Left lobe of liver (tissue), 2 donors: Measurements from ENCODE around the gene METTL15. TPM values are rescaled to one million over a fixed set of nuclear protein-coding genes. Genes with fewer than 3 reads are reported as not detected.
A peak's percentile ranks its signal among the peaks of the same experiment; 100 is the strongest.
"Not testable (repeated sequence)": the region's sequence is repeated elsewhere in the genome, so short reads cannot be mapped to it uniquely, and the experiment has no call there.

Source experiments
- ATAC-seq: fragments of 200-7000 bp; cut with Tn5 transposase; one replicate; pipeline ENCODE4 v1.9.1; 2020; ENCODE audit warnings: mild to moderate bottlenecking, moderate library complexity
- DNase-seq: peaks from one replicate; pipeline ENCODE4 v3.0.0-alpha.2; 2020; ENCODE audit warnings: low spot score
- total RNA-seq: library from RNA; stranded (reverse); gene quantifications from one replicate; pipeline ENCODE4 v1.2.1, GENCODE V29; 2021
- donor health status: DM: no; HTN: no; CAD: no; lungs with moderate emphysema.
- donor health status: DM: no; HTN: yes; CAD: no.

The METTL15 gene
- total RNA-seq, 1 donor from 2014 or later = 6.8 TPM

DNA sequence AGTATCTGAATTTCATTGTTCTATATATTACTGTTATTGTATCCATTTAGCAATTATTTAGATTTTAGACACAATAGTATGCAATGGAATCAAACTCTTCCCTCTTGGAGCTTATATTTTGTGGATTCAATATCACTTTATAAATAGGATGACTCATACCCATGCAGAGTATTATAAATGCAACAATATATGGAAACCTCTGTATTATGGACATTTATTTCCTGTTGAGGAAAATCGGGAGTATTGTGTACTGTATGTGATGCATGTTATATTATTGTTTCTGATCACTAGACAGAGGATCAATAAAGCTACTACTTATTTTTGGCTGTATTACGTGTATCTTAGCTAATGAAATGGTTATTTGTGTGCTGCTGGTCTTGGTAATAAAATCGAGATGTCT is 770 bp downstream of the METTL15 start:
- no peak for DNase-seq
- ATAC-seq = no peak

GRCh38 chr11:28110108-28110820 is 2.1 kb downstream of the METTL15 start:
- ATAC-seq (peak; percentile 75), DNase-seq (peak; percentile 73)

DNA sequence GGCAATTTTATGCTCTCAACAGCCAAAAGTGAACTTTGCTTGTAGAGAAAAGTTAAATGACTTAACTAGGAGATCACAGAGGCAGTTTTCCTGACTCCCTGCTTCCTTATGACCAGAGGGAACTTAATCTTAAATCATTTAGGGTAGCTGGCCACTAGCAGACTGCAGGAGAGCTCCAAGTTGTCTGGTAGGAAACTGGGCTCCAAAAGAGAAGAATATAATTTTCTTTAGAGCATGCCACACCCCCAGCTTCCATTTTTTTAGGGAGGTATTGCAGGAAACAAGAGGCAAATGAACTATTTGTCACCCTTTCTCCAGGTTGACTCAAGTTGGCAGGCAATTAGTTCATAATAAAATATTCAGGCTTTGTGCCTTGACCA is 2.6 kb downstream of the METTL15 start:
- DNase-seq (no peak), ATAC-seq (no peak)

GRCh38 chr11:28114116-28114515 is 5.9 kb downstream of the METTL15 start:
- no peak for ATAC-seq
- no peak for DNase-seq

DNA sequence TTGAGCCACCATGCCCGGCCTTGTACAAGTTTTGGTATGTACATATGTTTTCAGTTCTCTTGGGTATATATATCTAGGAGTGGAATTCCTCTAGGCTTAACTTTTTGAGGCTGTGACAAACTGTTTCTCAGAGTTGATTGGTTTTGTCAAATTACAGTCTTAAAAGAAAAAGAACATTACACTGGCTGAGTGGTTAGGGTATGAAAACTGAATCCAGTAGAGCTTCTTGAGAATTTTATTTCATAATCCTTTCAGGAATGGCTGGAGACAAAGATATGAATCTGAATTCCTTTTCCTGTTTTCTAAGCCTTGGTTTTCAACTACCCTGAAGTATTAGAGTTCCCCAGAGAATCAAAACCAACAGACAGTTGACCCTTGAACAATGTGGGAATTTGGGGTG is 6.5 kb downstream of the METTL15 start:
- no peak for ATAC-seq
- no peak for DNase-seq

DNA sequence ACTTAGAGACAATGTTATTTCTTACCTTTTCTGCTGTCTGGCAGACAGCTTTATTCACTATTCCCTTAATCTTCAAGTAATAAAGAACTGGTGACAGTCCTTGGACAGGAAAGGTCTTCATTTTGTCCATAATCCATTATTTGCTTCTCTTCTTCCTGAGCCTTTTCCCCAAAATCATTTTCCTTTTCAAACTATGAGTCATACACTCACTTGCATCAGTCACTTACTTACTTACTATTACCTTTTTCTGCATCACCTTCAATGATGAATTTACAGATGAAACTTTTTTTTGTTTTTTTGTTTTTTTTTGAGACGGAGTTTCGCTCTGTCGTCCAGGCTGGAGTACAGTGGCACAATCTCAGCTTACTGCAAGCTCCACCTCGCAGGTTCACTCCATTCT is 9.5 kb downstream of the METTL15 start:
- no peak for DNase-seq
- ATAC-seq = no peak

- DNase-seq (no peak), ATAC-seq (no peak)
Observed at GRCh38 chr11:28123151-28123581, 15.0 kb downstream of the METTL15 start.

DNA sequence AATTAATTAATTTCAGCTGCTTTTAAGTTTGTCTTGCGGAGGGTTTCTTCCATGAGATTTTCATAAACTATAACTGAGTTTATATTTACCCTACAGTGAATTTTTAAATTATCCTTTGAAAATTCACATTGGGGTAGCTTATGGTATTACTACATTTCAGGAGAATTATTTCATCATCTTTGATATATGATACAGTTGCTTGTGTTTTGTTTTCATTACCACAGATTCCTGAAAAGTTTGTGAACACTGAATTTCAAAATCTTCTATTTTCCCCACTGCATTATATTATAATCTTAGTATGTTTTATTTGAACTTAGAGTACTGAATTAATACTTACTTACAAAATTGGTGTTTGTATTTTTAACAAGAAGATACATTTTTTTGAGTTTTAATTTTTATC is 24.4 kb downstream of the METTL15 start:
- DNase-seq = no peak
- no peak for ATAC-seq

DNA sequence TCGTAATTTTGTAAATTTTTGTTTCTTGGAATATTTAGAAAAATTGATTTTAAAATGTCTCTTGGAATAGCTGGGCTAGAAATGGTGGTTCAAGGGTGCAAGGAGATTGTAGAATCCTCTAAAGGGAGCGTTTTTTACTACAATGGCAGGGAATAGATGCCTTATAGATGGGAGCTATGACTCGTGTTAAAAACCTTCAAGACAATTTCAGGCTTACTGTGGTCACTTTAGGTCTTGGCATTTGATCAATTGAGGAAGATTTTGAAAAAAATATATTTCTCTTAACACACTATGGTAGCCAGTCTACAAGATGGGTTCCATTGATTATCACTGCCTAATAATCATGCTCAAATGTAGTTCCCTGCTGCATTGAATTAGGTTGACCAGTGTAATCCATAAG is 25.0 kb downstream of the METTL15 start:
- DNase-seq (no peak), ATAC-seq (no peak)

GRCh38 chr11:28136157-28136556 is 28.0 kb downstream of the METTL15 start:
- DNase-seq, ATAC-seq: not testable (repeated sequence)

GRCh38 chr11:28137366-28137765 is 29.2 kb downstream of the METTL15 start:
- ATAC-seq (no peak), DNase-seq (no peak)

GRCh38 chr11:28137832-28138231 is 29.6 kb downstream of the METTL15 start:
- no peak for ATAC-seq
- DNase-seq = no peak

GRCh38 chr11:28139841-28140415 is 31.7 kb downstream of the METTL15 start:
- no peak for DNase-seq
- ATAC-seq = no peak

DNA sequence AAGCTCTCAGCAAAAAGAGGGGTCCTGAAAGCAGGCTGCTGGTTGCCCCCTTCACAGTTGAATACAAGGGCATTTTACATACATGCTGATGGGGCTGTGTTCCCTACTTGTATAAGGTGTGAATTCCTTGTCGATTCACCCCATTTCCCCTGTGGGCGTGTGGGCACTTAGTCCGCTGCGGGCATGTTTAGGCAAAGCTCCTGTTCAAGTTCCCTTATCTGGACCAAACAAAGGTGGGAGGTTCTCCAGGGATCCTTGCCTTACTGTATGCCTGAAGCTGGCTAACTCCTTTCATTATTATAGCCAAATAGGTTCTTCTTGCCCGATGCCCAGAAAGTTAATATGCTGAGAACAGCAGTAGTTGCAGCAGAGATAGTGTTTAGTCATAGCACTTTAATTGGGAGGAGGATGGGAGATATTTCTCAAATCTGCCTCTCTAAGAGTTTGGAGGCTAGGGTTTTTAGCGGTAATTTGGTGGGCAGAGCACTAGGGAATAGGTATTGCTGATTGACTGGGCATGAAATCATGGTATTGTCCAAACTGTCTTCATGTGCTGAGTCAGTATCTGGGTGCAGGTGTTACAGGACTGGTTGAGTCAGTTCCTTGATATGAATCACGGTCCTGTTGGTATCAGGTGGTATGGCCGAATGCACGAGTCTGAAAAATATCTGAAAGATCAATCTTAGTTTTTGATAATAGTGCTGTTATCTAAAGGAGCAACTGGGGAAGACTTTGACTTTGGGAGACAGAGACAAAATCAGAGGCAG is 32.7 kb downstream of the METTL15 start:
- ATAC-seq = no peak

GRCh38 chr11:28142724-28143123 is 34.5 kb downstream of the METTL15 start:
- no peak for DNase-seq
- no peak for ATAC-seq

More for the DNA sequence above, 32.7 kb downstream of the METTL15 start:
- DNase-seq = no peak

DNA sequence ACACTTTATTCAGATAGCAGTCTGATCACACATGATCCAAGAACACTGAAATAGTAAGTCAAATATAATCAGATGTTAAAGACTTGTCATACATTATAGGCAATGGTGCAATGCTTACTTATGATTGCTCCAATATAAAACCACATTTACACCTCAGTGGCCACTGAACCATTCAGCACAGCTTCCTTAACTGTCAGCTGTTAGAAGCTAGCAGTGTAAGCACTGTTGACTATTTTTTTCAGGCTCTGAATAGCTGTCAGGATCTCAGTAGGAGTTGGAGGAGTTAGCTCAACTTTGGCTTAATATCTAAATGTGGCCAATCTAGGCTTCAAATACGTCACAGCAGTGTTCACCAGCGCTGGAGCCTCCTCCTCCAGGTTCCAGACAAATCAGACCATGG is 36.6 kb downstream of the METTL15 start:
- DNase-seq = no peak
- ATAC-seq = no peak

DNA sequence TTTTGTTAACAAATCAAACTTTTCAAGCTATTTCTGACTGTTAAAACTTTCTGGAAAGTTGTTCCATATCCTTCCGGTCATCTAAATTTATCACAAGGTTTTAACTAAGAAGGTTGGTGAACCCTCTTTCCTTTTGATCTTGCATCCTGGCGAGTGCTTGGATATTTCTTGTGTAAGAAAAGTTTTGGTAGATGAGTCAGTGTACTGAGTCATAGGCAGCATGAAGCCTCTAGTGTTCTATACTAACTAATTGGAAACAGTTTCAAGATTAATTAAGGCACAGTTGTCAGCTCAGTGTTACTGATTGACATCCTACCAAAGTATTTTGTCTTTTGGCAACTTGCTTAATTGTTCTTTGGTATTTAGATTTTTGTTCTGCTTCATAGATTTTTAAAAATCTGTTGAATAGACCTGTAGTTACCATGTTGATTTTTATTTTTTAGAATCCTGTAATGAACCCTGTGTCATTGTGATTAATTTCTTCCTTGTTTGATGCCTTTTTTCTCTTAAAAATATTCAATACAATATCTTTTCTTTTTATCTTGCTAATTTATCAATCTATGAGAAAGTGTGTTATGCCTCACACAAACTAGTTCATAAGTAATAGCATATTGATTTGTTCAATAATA is 38.0 kb downstream of the METTL15 start:
- DNase-seq (no peak), ATAC-seq (no peak)

- no peak for DNase-seq
- ATAC-seq = no peak
Observed at GRCh38 chr11:28152743-28153142, 44.6 kb downstream of the METTL15 start.

- DNase-seq = no peak
- ATAC-seq = no peak
Observed at GRCh38 chr11:28153586-28153985, 45.4 kb downstream of the METTL15 start.

DNA sequence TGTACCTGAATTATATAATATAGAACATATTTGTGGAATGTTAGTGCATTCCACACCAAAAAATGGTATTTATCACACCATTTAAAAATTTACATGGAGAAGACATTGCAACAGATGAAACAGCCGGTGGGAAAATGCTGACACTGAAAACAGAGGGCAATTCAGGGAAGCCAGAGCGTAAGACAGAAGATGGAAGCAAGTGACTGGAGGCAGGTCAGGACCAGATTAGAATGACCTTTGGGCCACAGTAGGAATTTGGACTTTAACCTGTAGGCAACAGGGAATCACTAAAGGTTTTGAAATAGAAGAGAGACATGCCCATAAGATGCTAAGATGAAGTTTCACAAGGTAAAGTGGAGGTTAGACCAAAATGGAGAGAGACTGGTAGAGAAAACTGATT is 60.5 kb downstream of the METTL15 start:
- DNase-seq (no peak), ATAC-seq (peak; percentile 59)

DNA sequence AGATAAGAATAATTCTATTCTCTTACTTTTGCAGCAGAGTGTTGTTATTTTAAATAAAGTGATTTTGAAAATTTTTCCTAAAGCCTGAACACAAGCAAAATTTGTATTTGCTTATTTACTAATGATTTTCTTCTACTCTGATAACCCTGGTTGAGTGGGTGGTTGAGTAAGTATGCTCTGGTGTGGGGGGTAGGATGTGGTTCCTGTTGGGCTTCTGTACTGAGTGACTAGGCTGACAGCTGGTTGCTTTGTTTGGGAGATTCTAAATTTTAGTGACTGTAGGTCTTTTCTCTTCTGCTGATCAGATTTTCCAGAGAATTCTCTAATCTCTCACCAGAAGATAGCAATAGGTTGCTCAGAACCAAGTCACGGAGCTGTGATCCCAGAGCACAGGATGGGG is 61.6 kb downstream of the METTL15 start:
- DNase-seq = no peak
- no peak for ATAC-seq

- no peak for DNase-seq
- no peak for ATAC-seq
Observed at GRCh38 chr11:28170759-28171158, 62.6 kb downstream of the METTL15 start.
